ENCODE results near the gene LARP4B.
A peak's percentile ranks its signal among the peaks of the same experiment; 100 is the strongest.
"Not testable (repeated sequence)": the region's sequence is repeated elsewhere in the genome, so short reads cannot be mapped to it uniquely, and the experiment has no call there.

LARP4B gene

DNA sequence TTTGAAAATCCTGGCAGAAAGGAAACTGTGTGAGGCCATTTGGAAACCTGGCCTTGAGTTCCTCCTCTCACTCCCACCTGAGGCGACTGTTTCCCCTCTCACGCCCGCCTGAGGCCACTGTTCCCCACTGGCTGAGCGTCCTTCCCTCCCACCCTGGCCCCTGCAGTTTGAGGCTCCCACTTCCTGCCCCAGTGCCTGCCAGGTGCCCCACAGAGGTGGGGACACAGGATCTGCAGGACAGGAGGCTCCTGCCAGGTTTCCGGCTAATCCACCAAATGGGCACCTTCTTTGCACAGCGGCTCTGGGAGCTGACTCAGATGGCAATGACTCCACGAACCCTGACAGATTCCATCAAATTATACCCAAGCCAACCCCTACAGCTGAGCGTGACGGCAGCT lies 24.3 kb upstream of the LARP4B start:
- DNase-seq = no peak

DNA sequence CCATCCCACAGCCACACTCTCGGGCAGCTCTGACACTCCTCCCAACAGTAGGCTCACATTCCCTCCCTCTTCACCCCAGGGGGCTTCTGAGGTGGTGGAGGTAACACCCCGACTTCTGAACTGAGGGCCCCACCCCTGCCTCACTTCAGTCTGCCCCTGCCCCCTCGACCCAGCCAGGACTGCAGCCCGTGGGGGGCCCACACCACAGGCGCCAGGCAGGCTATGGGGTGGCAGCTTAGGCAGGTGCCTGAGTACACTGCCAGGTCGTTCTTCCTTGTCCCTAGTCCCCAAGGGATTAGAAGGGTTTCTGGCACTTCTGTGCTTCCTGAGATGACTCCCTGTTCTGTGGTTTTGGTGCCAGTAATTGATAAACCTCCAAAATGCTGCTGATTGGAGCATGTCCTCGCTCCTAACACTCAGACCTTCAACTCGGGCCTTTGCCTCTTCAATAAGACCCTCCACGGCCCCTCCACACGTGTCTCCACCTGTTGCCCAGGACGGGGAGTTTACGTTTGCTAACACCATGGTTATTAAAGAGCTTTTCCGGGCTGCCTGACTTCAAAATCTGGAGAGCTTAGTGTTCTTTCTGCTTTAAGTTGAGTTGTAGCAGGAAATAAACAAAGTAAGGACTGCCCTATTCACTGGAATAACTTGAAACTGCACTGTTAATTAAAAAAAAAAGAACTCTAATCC lies 23.8 kb upstream of the LARP4B start:
- DNase-seq = peak; percentile 40

DNA sequence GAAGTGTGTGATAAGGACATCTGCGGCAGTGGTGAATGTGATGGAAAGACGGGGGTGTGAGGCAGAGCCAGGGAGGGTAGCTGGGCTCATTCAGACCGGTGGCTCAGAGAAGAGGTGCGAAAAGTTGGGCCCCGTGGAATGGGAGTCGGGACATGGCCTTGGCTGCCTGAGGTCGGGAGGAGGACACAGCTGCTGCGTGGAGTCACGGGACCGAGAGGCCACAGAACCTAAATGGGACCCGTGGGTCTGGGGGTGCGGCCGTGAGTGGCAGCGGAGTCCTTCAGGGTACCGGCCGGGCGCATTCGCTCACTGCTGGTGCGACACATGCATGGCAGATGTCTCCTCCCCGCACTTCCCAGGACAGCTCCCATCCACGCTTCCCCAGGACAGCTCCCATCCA lies 22.9 kb upstream of the LARP4B start:
- no peak for DNase-seq

DNA sequence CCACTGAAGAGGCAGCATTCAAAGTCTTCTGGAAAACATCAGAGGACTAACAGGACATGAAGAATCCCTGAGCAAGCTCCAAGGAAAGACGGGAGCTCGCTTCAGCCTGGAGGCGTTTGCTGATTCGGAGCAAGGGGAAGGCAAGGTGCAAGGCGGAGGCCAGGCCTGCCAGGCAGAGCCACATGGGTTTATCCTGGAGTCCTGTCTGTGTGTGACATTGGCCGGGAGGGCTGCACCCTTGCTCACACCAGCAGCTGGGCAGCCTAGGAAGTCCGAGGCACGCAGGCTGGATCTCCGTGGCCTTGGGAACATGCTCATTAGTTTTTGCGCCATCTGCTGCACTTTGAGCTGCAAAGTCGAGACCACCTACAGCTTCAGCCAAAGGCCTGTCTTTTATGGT lies 22.3 kb upstream of the LARP4B start:
- no peak for DNase-seq

DNA sequence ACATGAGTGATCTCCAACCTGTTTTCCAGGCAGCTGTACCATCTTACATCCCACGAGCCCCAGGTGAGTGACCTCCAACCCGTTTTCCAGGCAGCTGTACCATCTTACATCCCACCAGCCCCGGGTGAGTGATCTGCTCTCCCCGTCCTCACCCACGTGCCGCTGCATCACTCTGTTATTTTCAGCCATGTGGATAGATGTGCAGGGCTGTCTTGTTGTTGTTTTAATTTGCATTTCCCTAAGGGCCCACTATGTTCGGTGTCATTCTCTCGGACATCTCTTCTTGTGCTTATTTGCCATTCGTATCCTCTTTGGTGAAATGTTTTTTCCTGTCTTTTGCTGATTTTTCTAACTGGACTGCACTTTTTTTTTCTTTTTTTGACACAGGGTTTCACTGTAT lies 17.9 kb upstream of the LARP4B start:
- DNase-seq = no peak

DNA sequence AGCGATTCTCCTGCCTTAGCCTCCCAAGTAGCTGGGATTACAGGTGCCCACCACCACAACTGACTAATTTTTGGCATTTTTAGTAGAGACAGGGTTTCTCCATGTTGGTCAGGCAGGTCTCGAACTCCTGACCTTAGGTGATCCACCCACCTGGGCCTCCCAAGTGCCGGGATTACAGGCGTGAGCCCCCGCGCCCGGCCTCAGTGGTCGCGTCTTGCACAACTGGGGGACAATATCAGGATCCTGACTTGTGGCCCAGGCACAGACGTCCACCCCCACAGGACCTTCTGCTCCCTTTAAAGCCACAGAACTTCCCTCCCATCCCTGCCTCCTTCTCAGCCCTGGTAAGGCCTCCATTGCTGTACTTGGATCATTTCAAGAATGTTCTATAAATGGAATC lies 16.8 kb upstream of the LARP4B start:
- DNase-seq = no peak

DNA sequence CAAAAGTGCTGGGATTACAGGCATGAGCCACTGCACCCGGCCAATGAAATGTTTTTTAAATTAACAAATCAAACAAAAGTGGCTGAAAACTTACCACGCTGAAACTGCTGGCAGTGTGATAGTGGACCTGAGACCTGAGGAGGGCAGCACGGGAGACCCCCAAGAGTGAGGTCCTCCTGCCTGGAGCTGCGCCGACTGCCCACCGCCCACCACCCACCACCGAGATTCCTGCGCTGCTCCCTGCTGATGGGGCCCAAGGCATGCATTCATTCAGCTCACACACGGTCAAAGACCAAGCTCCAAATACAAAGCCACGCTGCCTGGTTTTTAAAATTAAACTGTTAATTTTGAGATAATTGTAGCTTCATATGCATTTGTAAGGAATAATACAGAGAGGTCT lies 16.4 kb upstream of the LARP4B start:
- DNase-seq = no peak

DNA sequence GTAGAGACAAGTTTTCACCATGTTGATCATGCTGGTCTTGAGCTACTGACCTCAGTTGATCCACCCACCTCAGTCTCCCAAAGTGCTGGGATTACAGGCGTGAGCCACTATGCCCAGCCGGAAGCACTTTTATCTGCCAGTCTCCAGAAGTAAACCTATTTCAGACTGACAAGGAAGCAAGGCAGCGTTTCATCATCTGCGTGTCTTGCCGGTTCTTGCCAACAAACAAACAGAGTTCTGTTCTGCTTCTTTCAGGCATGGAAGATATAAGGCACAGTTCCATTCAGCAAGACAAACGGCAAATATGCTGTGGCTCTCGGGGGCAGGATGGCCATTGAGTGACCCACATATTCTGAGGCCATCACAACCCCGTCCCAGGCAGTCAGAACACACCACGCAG lies 15.5 kb upstream of the LARP4B start:
- DNase-seq = no peak

DNA sequence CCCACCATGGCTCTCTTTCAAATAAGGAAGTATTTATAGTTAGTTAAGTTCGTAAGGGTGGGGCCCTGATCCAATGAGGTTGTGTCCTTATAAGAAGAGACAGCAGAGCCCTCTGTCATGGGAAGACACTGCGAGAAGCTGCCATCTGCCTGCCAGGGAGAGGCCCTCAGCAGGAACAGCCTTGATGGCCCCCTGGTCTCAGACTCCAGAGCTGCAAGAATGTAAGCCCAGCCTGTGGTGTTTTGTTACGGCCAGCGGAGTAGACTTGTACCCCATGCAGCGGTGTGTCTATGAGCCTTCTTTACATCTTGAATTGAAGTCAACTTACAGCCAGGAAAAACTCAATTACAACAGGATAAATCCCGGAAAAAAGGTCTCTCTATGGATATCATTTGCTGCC lies 14.3 kb upstream of the LARP4B start:
- DNase-seq = peak; percentile 9

DNA sequence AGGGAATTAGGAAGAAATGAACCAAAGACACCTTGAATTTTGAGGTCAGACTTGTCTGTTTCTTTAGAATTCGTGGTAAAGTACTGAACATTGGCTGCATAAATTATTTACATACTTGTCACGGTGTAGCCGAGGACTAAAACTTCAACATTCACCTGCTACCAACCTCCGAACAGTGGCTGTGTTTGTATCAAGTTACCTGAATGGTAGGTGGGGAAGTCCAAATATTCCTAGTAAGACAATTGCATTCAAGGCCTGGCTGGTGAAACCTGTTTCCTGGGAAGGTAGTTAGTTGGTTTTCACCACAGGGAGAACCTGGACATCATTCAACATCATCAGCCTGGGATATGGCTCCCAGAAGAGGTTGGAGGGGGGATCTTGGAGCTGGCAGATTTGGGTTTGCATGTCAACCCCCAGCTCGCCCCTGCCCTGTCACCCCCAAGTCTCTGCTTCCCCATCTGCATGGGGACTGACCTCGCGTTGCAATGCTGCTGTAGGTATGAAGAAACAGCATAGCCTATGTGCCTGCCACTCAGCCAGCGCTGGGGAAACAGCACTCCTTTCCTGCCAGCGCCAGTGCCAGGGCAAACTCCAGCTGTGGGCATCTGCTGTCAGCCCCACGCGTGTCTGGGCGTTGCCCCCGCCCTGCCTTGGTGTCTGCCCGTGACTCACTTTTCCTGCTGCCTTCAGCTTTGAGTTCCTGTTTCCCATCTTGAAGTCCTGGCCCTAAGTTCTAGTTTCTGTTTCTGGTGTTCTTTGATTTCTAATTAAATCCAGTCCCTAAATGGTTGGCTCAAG lies 12.7 kb upstream of the LARP4B start:
- DNase-seq = no peak

DNA sequence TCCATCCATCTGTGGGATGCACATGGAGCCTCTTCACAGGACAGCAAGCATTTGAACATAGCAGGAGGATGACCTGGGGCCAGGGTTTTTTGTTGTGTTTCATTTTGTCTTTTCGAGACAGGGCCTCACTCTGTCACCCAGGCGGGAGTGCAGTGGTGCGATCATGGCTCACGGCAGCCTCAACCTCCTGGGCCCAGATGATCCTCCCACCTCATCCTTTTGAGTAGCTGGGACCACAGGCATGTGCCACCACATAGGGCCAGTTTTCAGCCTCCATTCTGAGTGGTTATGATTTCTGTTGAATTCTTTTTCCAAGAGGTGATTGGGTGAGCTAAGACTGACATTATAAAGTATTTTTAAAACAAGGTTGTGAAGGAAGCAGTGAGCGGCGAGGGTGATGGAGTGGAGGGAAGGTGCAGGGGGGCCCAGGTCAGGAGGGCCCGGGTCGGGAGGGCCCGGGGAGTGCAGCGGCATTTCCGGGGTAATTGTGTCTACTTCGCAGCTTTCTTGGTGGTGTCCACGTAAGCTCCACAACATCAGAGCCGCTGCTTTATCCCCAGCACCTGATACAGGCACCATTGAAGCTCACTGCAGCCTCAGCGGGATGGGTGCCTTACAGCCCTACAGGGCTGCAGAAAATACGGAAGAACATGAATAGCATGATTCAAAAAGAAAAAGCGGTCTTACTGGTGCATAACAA lies 12.0 kb upstream of the LARP4B start:
- no peak for DNase-seq

DNA sequence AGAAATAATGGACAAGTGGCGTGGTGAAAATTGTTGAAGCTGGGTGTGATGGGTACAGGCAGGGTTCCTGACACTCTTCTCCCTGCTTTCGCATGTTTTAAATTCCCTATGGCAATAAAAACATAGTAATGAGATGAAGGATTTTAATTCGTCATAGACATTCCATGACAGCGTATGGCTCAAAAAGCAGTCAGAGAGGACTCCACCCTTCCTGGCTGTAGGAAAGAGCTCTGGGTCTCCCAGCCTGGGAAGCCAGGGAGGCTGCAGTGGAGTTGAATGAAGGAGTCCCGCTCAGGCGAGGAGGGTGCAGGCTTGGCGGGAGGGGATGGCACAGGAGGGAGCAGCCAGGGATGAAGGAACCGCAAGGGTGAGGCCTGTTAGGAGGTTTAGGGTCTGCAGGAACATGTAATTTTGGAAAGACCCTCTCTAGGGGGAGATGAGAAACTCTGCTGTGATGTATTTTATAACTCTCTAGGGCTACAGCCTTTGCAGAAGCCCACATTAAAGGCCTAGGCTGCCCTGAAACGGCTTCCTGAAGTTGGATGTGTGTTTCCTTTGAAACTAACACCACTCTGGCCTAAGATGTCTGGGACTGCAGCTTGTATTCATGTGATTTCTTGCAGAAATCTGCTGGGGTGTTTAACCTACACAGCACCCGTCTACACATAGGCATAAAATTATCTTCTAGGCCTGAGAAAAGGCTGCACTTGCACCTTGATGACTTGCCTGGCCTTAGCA lies 7.6 kb upstream of the LARP4B start:
- DNase-seq = no peak

DNA sequence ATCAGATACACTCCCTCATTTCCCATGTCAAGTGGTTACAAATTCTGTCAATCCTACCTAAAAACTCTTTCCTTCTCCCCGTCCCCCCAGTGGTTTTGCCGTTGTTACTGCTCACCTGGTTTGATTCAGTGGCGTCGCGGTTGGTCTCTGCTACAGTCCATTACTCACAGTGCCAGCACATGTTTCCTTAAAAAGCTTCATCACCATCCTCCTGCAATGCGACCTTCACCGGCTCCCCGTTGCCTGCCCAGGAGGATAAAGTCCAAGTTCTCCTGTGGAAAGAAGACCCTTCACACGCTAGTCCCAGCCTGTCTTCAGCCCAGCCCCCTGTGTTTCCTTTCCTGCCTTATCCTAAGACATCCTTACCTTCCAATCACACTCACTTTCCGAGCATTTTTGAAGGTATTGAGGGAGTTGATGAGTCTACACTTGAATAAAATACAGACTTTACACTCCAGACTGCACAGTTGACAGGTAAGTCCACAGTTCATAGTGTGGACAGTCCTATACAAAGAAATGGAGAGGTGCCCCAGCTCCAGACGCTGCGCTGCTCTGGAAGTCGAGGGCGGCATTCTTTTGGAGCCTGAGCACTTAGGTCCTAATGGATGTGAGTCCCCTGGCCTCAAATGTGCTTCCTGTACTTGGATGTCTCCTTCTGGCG lies 3.4 kb upstream of the LARP4B start:
- no peak for DNase-seq

DNA sequence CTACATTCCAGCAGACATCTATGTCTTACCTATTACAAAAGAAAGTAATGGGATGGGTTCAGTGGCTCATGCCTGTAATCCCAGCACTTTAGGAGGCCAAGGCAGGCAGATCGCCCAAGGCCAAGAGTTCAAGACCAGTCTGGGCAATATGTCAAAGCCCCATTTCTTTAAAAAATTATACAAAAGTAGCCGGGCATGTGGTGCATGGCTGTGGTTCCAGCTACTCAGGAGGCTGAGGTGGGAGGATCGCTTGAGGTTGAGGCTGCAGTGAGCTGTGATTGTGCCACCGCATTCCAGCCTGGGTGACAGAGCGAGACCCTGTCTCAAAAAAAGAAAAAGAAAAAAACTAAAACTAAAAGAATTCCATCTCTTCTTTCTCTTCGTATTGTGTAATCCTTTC lies 2.7 kb upstream of the LARP4B start:
- not testable (repeated sequence) for DNase-seq

DNA sequence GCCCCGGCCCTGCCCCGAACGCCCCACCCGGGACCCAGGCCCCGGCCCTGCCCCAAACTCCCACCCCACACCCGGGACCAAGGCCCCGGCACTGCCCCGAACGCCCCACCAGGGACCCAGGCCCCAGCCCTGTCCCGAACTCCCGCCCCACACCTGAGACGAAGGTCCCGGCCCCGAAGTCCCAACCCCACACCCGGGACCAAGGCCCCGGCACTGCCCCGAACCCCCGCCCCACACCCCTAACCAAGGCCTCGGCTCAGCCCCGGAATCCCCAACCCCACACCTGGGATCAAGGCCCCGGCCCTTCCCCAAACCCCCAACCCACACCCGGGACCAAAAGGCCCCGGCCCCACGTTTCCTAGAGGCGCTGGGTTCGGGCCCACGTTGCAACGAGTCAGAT lies 1.1 kb upstream of the LARP4B start:
- DNase-seq = no peak

DNA sequence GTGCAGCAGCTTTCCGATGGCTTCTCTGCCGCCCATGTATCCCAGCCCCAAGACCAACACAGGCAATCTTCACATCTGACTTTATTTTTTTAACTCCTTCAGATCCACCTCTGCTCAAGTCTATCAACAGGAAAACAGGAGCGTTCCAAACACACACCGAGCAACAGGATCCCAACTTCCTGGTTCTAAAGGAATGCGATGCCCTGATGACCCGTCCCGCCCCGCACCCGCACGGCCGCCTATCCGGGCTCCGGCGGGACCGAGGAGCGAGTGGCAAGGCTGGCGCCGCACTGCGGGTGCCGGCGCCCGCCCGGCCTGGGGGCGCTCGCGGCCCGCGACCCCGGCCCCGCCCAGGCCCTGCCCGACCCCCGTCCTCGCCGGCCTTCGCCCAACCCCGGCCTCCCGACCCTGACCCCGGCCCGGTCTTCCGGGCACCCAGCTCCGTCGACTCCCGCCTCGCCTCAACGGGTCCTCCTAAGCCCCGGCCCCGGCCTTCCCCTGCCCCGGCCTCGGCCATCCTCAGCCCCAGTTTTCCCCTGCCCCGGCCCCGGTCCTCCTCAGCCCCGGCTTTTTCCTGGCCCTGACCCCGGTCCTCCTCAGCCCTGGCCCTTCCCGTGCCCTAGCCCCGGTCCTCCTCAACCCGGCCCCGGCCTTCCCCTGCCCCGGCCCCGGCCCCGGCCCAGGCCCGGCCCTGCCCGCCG lies 730 bp downstream of the LARP4B start:
- peak; percentile 25 for DNase-seq

DNA sequence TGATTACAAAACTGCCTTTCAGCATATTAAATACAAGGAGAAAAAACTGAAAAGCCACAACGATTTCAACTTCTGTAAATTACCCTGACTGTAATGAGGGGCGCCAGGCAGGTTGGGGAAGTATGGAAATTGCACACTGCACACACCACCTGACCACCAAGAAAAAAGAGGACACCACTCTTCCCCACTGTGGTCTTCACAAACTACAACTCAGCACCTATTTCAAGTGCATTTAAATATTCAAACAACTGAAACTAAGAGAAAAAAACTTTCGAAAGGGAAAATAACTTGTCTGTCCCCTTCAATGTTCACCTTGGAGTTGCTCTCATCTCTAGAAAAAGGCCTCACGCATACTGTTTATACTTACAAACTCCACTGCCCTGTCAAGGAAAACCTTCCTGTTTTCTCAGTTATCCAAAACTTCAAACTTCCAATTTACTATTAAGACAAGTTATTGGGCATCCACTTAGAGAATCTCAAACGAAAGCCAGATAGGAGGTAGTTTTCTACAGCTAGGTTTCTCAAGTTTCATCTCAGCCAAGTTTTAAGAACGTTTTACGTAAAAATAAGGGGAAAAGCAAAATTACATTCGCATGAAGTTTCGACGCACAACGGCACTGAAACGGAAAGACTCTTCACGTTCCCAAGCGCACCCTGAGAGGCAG lies 1.4 kb downstream of the LARP4B start:
- DNase-seq = no peak

DNA sequence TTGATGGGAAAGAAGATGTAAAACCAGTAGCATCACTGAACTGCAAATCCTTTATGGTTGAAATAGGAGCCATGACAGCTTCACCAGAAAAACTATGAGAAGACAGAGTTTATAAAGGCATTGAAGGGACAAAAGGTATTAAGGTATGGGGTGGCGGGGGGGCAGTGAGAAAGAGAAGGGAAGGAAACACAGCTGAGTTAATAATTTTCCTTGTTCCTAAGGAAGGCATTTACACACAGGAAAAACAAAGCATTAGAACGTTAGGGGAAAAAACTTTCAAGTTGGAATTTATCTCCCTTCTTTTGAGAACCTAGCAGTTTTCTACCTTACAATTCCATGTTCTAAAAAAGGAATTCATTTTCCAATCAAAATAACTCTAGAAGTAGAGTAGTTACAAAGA lies 4.4 kb downstream of the LARP4B start:
- DNase-seq = no peak

DNA sequence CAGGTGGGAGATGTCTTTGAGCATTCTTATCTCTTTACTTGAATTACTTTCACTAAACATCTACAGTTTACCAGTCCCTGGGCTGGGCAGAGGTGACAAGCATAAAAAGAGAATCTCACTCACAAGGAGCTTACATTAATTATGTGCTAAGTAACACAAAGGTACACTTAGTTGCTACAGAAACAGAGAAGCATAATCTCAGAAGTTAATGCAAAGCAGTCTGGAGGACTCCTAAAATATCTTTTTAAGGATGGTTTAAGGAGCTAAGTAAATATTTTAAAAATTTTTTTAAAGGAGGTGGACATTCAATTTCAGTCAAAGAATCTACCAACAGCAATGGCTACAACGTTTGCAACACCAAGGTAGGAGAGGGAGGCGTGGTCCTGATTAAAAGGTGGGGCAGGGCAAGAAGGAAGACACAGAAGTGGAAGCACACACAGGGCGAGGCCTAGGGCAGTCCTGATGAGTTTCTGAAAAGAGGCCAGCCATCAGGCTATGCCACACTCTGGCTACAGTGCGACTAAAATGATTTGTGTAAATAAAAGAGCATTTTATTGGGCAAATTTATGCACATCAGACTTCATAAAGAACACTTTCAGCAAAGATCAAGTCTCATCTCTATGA lies 5.3 kb downstream of the LARP4B start:
- DNase-seq = no peak

DNA sequence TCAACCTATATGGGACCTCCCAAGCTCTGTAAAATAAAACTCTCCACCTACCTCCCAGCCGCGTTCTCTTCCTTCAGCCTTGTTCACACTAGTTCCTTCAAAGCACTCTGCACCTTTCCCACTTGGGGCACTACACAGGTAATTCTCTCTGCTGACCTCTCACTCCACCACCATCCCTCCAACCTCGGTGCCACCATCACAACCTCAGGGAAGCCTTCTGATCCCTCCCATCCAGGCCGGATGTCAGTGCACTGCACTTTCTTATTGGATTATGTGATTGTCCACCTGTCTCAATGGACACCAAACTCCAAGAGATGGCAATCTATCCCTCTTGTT lies 7.0 kb downstream of the LARP4B start:
- DNase-seq = no peak

DNA sequence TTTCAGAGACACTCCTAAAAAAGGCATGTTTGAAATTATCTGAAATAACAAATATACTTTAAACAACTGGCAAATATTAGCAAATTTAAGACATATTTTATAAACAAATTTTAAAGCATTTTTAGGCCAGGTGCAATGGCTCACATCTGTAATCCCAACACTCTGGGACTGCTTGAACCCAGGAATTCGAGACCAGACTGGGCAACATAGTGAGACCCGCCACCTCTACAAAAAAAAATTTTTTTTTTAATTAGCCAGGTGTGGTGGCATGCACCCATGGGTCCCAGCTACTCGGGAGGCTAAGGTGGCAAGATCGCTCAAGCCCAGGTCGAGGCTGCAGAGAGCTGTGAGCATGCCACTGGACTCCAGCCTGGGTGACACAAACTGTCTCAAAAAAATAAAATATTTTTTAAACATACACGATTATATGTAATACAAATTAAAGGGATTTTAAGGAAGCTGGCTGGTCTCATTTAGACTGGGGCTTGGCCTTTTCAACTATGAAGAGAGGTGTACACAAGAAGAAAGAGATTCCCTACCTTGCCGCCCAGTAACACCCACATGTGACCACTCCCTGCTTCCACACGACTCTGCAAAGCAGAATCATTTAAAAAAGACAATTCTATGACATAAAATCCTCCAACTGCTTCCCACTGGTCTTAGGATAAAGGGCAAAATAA lies 7.5 kb downstream of the LARP4B start:
- DNase-seq = no peak

Measured in NCI-H82 (cell line).